ENCODE data around the gene TUT7. TPM values are rescaled to one million over a fixed set of nuclear protein-coding genes. Genes with fewer than 3 reads are reported as not detected.

The TUT7 gene
- total RNA-seq, 1 donor from 2014 or later = 26.6 TPM

DNA sequence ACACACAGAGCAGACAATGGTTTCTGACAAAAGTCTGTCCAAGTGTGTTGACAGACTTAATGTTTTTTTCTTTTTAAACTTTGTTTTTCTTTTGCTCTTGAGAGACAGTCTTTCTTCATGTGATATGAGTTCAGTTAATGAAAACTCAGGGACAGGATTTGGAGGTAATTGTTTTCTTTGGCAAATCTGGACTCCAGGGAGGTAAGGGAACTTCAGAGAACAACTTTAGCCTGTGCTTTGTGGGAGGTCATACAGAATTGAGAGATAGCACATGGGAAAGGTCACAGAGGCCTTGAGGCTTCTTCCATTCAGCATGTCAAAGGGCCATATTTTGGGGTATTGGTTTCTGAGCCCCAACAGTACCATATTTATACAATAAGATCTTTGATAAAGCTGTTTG, 104.1 kb downstream of the TUT7 start:
- H3K36me3 Mint-ChIP-seq = peaks cover 12% of the 10 kb centered on the region
- H3K27ac Mint-ChIP-seq = no peak overlapping the region
- peaks cover 17% of the 10 kb centered on the region for H3K9me3 Mint-ChIP-seq
- TF ChIP-seq, protein P1, sequence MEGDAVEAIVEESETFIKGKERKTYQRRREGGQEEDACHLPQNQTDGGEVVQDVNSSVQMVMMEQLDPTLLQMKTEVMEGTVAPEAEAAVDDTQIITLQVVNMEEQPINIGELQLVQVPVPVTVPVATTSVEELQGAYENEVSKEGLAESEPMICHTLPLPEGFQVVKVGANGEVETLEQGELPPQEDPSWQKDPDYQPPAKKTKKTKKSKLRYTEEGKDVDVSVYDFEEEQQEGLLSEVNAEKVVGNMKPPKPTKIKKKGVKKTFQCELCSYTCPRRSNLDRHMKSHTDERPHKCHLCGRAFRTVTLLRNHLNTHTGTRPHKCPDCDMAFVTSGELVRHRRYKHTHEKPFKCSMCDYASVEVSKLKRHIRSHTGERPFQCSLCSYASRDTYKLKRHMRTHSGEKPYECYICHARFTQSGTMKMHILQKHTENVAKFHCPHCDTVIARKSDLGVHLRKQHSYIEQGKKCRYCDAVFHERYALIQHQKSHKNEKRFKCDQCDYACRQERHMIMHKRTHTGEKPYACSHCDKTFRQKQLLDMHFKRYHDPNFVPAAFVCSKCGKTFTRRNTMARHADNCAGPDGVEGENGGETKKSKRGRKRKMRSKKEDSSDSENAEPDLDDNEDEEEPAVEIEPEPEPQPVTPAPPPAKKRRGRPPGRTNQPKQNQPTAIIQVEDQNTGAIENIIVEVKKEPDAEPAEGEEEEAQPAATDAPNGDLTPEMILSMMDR (IDR thresholded peaks at IDR 0.05; ENCODE audit: unreplicated experiment) = no peak
- H3K4me1 Mint-ChIP-seq = no peaks in the 10 kb centered on the region
- no peak overlapping the region for H3K4me3 Mint-ChIP-seq
- DNase-seq (ENCODE audit: low spot score in 2 of 2, unreplicated experiment in 2 of 2) = no peak
- H3K27me3 Mint-ChIP-seq (ENCODE audit: low read depth) = no peaks in the 10 kb centered on the region

DNA sequence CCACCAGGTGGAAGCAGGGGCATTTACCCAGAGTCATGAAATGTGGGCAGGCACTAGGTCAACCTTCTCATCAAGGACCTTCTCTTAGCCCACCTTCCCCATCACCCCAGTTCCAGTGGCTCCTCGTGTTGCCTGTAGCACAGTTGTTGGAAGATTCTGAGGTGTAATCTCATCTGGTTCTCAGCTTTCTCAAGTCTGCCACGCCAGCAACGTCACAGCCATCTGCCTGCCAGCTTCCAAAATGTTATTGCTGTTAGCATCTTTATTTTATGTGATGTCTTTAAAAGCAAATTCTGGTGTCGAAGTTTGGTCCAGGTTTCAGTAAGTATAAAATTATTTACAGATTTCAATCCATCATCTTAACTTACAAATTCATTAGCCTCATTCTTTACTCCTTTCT, 105.5 kb downstream of the TUT7 start:
- H3K4me3 Mint-ChIP-seq = no peak overlapping the region

DNA sequence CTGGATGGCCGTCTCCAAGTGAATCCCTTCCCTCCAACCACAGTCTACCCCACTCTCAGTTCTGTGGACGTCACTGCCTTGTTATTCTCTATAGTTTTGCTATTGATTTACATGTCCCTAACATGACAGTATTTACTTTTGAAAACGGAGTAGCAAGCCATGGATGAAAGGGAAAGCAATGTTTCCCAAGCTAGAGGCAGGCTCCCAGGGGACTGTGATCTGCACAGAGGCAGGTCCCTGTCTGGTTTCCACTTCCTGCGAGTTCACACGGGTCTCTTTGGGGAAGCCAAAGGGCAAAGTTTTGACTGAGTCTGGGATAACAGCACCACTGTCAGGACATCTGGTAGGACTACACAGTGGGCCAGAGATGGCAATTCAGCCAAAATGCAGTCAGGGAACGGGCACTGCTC, 107.5 kb downstream of the TUT7 start:
- no peak for DNase-seq (ENCODE audit: low spot score in 2 of 2, unreplicated experiment in 2 of 2)
- peaks cover 6% of the 10 kb centered on the region for H3K9me3 Mint-ChIP-seq
- H3K36me3 Mint-ChIP-seq = peaks cover 2% of the 10 kb centered on the region
- H3K4me1 Mint-ChIP-seq = peaks cover 4% of the 10 kb centered on the region
- H3K27me3 Mint-ChIP-seq (ENCODE audit: low read depth) = no peaks in the 10 kb centered on the region
- TF ChIP-seq, protein P1 (IDR thresholded peaks at IDR 0.05; ENCODE audit: unreplicated experiment) = no peak
- H3K4me3 Mint-ChIP-seq = no peak overlapping the region
- no peak overlapping the region for H3K27ac Mint-ChIP-seq

More for the DNA sequence above, 105.5 kb downstream of the TUT7 start:
- no peaks in the 10 kb centered on the region for H3K27me3 Mint-ChIP-seq (ENCODE audit: low read depth)
- H3K9me3 Mint-ChIP-seq = peaks cover 13% of the 10 kb centered on the region
- no peak overlapping the region for H3K27ac Mint-ChIP-seq
- peaks cover 6% of the 10 kb centered on the region for H3K36me3 Mint-ChIP-seq
- TF ChIP-seq, protein P1 (IDR thresholded peaks at IDR 0.05; ENCODE audit: unreplicated experiment) = no peak
- DNase-seq (ENCODE audit: low spot score in 2 of 2, unreplicated experiment in 2 of 2) = no peak
- H3K4me1 Mint-ChIP-seq = no peaks in the 10 kb centered on the region

DNA sequence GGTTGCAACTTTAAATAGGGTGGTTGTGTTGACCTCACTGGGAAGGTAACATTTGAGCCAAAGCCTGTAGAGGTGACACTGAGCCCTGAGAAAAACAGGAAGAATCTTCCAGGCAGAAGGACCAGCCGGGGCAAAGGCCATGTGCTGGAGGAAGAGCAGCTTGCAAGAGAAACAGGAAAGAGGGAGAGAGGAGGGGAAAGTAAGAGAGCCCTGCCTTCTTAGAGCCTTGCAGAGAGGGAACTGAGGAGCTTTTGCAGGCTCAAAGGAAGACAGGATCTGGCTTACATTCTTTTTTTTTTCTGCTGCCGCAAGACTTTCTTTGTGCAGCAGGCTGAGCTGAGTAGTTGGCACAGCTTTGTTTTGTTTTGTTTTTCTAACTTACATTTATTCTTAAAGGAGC, 112.1 kb downstream of the TUT7 start:
- peaks cover 5% of the 10 kb centered on the region for H3K4me1 Mint-ChIP-seq
- TF ChIP-seq, protein P1 (IDR thresholded peaks at IDR 0.05; ENCODE audit: unreplicated experiment) = no peak
- H3K36me3 Mint-ChIP-seq = no peaks in the 10 kb centered on the region
- no peak overlapping the region for H3K27ac Mint-ChIP-seq
- no peak for DNase-seq (ENCODE audit: low spot score in 2 of 2, unreplicated experiment in 2 of 2)
- H3K9me3 Mint-ChIP-seq = no peaks in the 10 kb centered on the region
- no peak overlapping the region for H3K4me3 Mint-ChIP-seq
- no peaks in the 10 kb centered on the region for H3K27me3 Mint-ChIP-seq (ENCODE audit: low read depth)

DNA sequence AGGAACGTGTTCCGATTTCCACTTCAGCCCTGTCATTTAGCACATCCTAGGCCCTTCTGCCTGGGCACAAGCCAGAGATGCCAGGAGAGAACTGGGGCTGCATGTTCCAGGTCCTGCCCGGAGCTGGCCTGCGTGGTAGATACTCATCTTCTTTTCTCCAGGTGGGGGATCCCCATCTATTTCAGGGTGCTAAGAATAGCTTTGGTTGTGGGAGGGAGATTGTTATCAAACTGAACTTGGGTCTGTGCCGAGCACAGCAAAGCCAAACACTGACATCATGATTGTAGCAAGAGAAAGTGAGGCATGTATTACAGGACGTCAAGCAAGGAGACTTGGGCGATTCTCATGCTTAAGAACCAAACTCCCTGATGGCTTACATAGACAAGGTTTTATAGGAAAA, 113.0 kb downstream of the TUT7 start:
- Mint-ChIP-seq H3K9me3 (no peaks in the 10 kb centered on the region), H3K27me3 (ENCODE audit: low read depth) (no peaks in the 10 kb centered on the region), H3K36me3 (no peaks in the 10 kb centered on the region), H3K4me1 (peaks cover 5% of the 10 kb centered on the region), H3K27ac (no peak overlapping the region), H3K4me3 (no peak overlapping the region)
- DNase-seq (ENCODE audit: low spot score in 2 of 2, unreplicated experiment in 2 of 2) = no peak
- TF ChIP-seq, protein P1 (IDR thresholded peaks at IDR 0.05; ENCODE audit: unreplicated experiment) = no peak
